GM23338 (cell line): Measurements from ENCODE around the gene PDE1C. TPM values are rescaled to one million over a fixed set of nuclear protein-coding genes. Genes with fewer than 3 reads are reported as not detected.

Experiments used
- ATAC-seq: fragments of 200-7000 bp; cut with Tn5 transposase; 3 replicates; pipeline ENCODE4 v1.9.1; 2020
- DNase-seq: peaks from one replicate; pipeline ENCODE4 v3.0.0-alpha.2; 2015; ENCODE audit warnings: low spot score
- H2AFZ ChIP-seq: fragments of 200-600 bp; sonication (generic); 2 replicates; pipeline ENCODE4 v1.8.0; 2016; ENCODE audit warnings: antibody characterized with exemption, mild to moderate bottlenecking, moderate library complexity
- H3F3A ChIP-seq: fragments of 200-600 bp; sonication (generic); replicated peaks from 2 replicates; pipeline ENCODE4 v1.8.0; 2017; ENCODE audit warnings: antibody characterized with exemption, mixed run types, low read depth
- H3K27ac ChIP-seq: fragments of 200-600 bp; sonication (generic); 2 replicates; pipeline ENCODE4 v1.6.1; 2016; ENCODE audit warnings: low read depth
- H3K27me3 ChIP-seq: fragments of 200-600 bp; sonication (generic); 2 replicates; pipeline ENCODE4 v1.8.0; 2016; ENCODE audit warnings: mild to moderate bottlenecking, mixed run types, moderate library complexity; ENCODE audit not compliant: insufficient read depth
- H3K36me3 ChIP-seq: fragments of 200-600 bp; sonication (generic); 2 replicates; pipeline ENCODE4 v1.8.0; 2016; ENCODE audit warnings: mild to moderate bottlenecking; ENCODE audit not compliant: insufficient read depth
- H3K4me1 ChIP-seq: fragments of 200-600 bp; sonication (generic); 2 replicates; pipeline ENCODE4 v1.8.0; 2016; ENCODE audit warnings: mild to moderate bottlenecking, moderate library complexity; ENCODE audit not compliant: insufficient read depth
- H3K4me2 ChIP-seq: fragments of 200-600 bp; sonication (generic); 2 replicates; pipeline ENCODE4 v1.7.1; 2017; ENCODE audit warnings: mixed run types
- H3K4me3 ChIP-seq: fragments of 200-600 bp; sonication (generic); 2 replicates; pipeline ENCODE4 v1.6.1; 2016; ENCODE audit warnings: mixed run types
- H3K79me2 ChIP-seq: fragments of 200-600 bp; sonication (generic); replicated peaks from 2 replicates; pipeline ENCODE4 v1.8.0; 2017; ENCODE audit warnings: mild to moderate bottlenecking; ENCODE audit not compliant: insufficient read depth
- H3K9me2 ChIP-seq: fragments of 200-600 bp; sonication (generic); 2 replicates; pipeline ENCODE4 v1.8.0; 2017; ENCODE audit not compliant: insufficient read depth
- H4K20me1 ChIP-seq: fragments of 200-600 bp; sonication (generic); replicated peaks from 2 replicates; pipeline ENCODE4 v1.8.0; 2017; ENCODE audit warnings: mild to moderate bottlenecking; ENCODE audit not compliant: insufficient read depth
- H3K27ac Mint-ChIP-seq: 2 replicates; pipeline ENCODE4 v1.8.0; 2020; ENCODE audit warnings: inconsistent platforms, mild to moderate bottlenecking, moderate library complexity, mixed read lengths
- H3K27me3 Mint-ChIP-seq: 3 replicates; pipeline ENCODE4 v1.8.0; 2022; ENCODE audit warnings: low read depth, mild to moderate bottlenecking, moderate library complexity, mixed read lengths, inconsistent platforms; ENCODE audit not compliant: insufficient read depth, poor library complexity
- H3K36me3 Mint-ChIP-seq: 3 replicates; pipeline ENCODE4 v1.8.0; 2021; ENCODE audit warnings: low read depth, mild to moderate bottlenecking, inconsistent platforms, moderate library complexity, mixed read lengths
- H3K4me1 Mint-ChIP-seq: 3 replicates; pipeline ENCODE4 v1.8.0; 2020; ENCODE audit warnings: mild to moderate bottlenecking, inconsistent platforms, mixed read lengths
- H3K4me3 Mint-ChIP-seq: 3 replicates; pipeline ENCODE4 v1.8.0; 2021; ENCODE audit warnings: moderate library complexity, mild to moderate bottlenecking, inconsistent platforms, mixed read lengths
- H3K9me3 Mint-ChIP-seq: 3 replicates; pipeline ENCODE4 v1.8.0; 2020; ENCODE audit warnings: moderate library complexity, mild to moderate bottlenecking, inconsistent platforms, mixed read lengths
- CREB1 ChIP-seq: fragments of 250-450 bp; sonication (Bioruptor Pico); IDR thresholded peaks from 2 replicates; pipeline ENCODE4 v1.5.0; 2020; ENCODE audit warnings: low read depth, mild to moderate bottlenecking, moderate library complexity
- CTCF ChIP-seq, 2 experiments: fragments of 200-600 bp in 1 of 2; sonication (generic) in 1 of 2; conservative IDR thresholded peaks; 2 replicates each; pipeline versions ENCODE4 v1.5.1 to v1.6.1; 2016 to 2017; ENCODE audit warnings: antibody characterized with exemption in 2 of 2, low read depth in 2 of 2, mild to moderate bottlenecking in 2 of 2, moderate library complexity in 1 of 2
- ETS1 ChIP-seq: IDR thresholded peaks from 2 replicates; pipeline ENCODE4 v1.6.1; 2016; ENCODE audit warnings: antibody characterized with exemption
- EZH2 ChIP-seq: fragments of 200-600 bp; sonication (generic); IDR thresholded peaks from one replicate; pipeline ENCODE4 v1.8.0; 2017; ENCODE audit warnings: antibody characterized with exemption, mild to moderate bottlenecking, low read depth; ENCODE audit not compliant: unreplicated experiment
- EZH2phosphoT487 ChIP-seq: fragments of 200-600 bp; sonication (generic); IDR thresholded peaks from one replicate; pipeline ENCODE4 v1.8.1; 2018; ENCODE audit warnings: antibody characterized with exemption; ENCODE audit not compliant: unreplicated experiment
- JUNB ChIP-seq: IDR thresholded peaks from one replicate; pipeline ENCODE4 v1.6.1; 2016; ENCODE audit warnings: antibody characterized with exemption; ENCODE audit not compliant: unreplicated experiment
- NANOG ChIP-seq: IDR thresholded peaks from 2 replicates; pipeline ENCODE4 v1.6.1; 2016; ENCODE audit warnings: antibody characterized with exemption, borderline replicate concordance
- POLR2AphosphoS5 ChIP-seq: IDR thresholded peaks from 2 replicates; pipeline ENCODE4 v1.6.1; 2016; ENCODE audit warnings: antibody characterized with exemption, low read depth
- REST ChIP-seq: IDR thresholded peaks from one replicate; pipeline ENCODE4 v1.6.1; 2018; ENCODE audit warnings: antibody characterized with exemption; ENCODE audit not compliant: unreplicated experiment
- STAT1 ChIP-seq: IDR thresholded peaks from one replicate; pipeline ENCODE4 v1.6.1; 2016; ENCODE audit warnings: antibody characterized with exemption; ENCODE audit not compliant: unreplicated experiment
- ZNF114 ChIP-seq: fragments of 250-450 bp; sonication (Bioruptor Pico); IDR thresholded peaks from 2 replicates; pipeline ENCODE4 v1.5.0; 2020; ENCODE audit warnings: mild to moderate bottlenecking, moderate library complexity
- ZNF331 ChIP-seq: fragments of 250-450 bp; sonication (Bioruptor Pico); IDR thresholded peaks from 2 replicates; pipeline ENCODE4 v1.5.0; 2020; ENCODE audit warnings: low read depth, mild to moderate bottlenecking, moderate library complexity
- ZNF462 ChIP-seq: fragments of 250-450 bp; sonication (Bioruptor Pico); IDR thresholded peaks from 2 replicates; pipeline ENCODE4 v1.5.0; 2020; ENCODE audit warnings: mild to moderate bottlenecking, moderate library complexity
- polyA plus RNA-seq: library from polyadenylated mRNA; unstranded; fragments of >200 nt; fragmentation: Nextera tagmentation; extraction: Ambion mirVana; gene quantifications from 2 replicates; pipeline ENCODE4 v1.2.1, GENCODE V29; 2016
- total RNA-seq: library from RNA; depleted of rRNA; stranded (reverse); fragments of >200 nt; shearing (Covaris generic); gene quantifications from 2 replicates; pipeline ENCODE4 v1.2.3, GENCODE V29; 2014

The PDE1C gene
- total and polyA plus RNA-seq, 2 experiments from 2014 or later, result 0.28 TPM; not detected in 1

GRCh38 chr7:31872545-31873370, 197.4 kb downstream of the PDE1C start:
- Histone ChIP-seq H3K36me3 (no peaks in the 10 kb centered on the region), H3F3A (no peaks in the 10 kb centered on the region), H3K4me3 (no peak overlapping the region), H3K79me2 (no peaks in the 10 kb centered on the region), H3K27ac (no peak overlapping the region), H3K9me2 (no peaks in the 10 kb centered on the region; the same call in 1 of the 2 replicates), H3K4me1 (no peaks in the 10 kb centered on the region), H4K20me1 (no peaks in the 10 kb centered on the region), H2AFZ (no peak overlapping the region), H3K27me3 (no peaks in the 10 kb centered on the region), H3K4me2 (no peak overlapping the region)
- H3K36me3 Mint-ChIP-seq, result no peaks in the 10 kb centered on the region
- H3K9me3 Mint-ChIP-seq, result no peaks in the 10 kb centered on the region
- ATAC-seq (no peak), DNase-seq (no peak)
- TF ChIP-seq STAT1 (no peak), ZNF114 (no peak), REST (no peak), POLR2AphosphoS5 (no peak), ETS1 (no peak), EZH2 (no peak), ZNF331 (CRISPR knock-in tag) (no peak), EZH2phosphoT487 (no peak), CREB1 (CRISPR knock-in tag) (no peak), NANOG (no peak), JUNB (no peak), CTCF (conservative IDR thresholded peaks at IDR 0.05; ENCODE audit: low read depth in 2 of 2) (no peak), ZNF462 (CRISPR knock-in tag) (no peak)
- H3K4me1 Mint-ChIP-seq, result peaks cover 4% of the 10 kb centered on the region; the same call in 2 of the 3 replicates
- H3K27ac Mint-ChIP-seq, result no peak overlapping the region
- H3K27me3 Mint-ChIP-seq, result peaks cover 4% of the 10 kb centered on the region
- H3K4me3 Mint-ChIP-seq, result no peak overlapping the region
